GM19240 (cell line): ENCODE data around the gene PLPP7.
"Not testable (repeated sequence)": the region's sequence is repeated elsewhere in the genome, so short reads cannot be mapped to it uniquely, and the experiment has no call there.

Experiments used
- DNase-seq: peaks from one replicate; pipeline ENCODE4 v3.0.0; 2011; ENCODE audit warnings: low spot score; ENCODE audit not compliant: insufficient read length

Gene PLPP7

DNA sequence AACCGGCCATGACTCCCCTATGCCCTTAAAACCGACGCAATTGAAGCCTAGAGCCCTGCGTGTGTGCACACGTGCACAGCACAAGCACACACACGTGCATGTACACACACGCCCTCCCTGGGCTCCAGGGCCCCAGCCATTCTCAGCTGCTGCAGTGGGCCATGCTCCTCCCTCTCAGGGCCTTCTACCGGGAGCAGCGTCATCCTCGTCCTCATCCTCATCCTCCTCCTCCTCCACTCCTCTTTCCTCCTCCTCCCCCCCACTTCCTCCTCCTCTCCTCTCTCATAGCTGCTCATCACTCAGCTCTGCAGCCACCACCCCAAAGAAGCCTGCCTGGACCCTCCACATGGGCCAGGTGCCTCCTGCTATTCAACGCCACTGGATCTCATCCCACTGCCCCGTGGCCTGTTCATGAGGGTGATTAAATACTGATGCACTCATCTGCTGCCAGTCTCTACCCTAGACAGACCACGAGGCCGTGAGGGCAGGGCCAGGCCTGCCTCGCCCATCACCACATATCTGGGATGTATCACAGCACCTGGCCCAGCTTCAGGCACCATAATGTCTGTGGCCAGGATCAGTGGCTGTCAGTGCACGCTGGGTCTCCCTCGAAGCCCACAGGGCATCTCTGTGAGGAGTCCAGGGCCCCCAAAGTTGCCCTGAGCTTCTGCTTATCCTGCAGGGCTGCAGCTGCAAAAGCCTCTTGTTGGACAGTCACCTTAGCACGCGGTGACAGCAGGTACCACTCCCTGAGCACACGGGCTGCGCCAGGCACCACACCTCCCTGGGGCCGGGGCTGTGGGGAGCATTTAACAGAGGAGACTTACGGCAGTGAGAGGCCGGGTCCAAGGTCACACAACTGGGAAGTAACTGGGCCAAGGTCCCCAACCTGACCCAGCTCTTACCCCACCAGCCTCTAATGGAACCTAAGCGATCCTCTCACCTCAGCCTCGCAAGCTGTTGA is 23.0 kb upstream of the PLPP7 start:
- no peak for DNase-seq

DNA sequence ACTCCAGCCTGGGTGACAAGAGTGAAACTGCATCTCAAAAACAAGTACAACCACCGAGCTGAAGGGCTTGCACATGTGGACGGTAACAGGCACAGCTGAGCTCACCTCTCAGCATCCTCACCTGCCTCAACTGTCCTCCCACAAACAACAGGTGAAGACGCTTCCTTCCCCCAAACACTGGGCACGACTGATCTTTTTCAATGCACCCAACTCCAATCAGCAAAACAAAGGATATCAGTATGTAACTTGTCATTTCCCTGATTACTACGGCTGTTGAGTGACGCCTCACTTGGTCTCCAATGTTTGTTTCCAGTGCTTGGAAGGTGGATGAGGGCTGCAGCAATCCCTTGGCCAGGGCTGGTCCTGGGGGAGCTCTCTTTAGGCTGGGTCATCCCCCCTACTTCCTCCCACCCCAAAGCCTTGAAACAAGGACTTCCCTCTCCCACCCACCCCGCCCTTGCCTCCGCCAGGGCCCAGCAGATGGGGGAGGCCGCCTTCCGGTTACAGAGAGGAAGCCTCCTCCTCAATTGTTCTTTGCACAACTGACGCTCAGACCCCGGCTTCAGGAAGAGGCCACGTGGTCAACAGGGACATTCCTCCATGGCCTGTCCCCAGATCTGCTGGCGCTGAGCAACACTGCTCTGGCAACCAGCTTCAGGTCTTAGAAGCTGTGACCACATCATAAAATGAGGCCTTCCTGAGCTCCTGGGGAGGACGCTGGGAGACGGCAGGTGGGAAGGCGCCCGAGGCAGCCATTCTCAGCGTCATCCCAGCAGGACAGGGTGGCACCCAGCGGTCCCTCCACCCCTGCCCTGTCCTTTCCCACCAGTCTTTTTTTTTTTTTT is 19.1 kb upstream of the PLPP7 start:
- DNase-seq, result no peak

DNA sequence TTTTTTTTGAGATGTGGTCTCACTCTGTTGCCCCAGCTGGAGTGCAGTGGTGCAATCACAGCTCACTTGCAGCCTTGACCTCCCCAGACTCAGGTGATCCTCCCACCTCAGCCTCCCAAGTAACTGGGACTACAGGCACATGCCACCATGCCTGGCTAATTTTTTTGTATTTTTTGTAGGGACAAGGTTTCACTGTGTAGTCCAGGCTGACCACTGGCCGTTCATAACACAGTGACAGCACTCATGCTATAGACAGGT is 18.6 kb upstream of the PLPP7 start:
- DNase-seq, result not testable (repeated sequence)

DNA sequence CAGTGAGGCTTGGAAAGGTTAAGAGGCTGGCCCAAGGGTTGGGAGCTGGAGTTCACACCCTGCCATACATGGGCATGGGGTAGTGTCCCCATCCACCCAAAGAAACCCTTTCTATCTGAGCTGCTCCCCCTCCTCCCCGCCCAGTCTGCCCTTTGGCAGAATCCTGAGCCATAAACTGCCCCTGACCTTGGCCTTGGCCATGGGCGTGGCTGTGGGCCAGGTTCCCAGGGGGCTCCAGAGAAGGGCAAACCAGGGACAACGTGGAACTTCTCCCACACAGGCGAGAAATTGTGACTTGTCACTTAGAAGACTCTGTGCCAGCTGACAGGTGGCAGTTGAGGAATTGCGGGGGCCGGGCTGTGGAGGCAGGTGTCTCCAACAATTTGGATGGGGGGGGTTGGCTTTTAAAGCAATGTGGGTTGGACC is 18.0 kb upstream of the PLPP7 start:
- no peak for DNase-seq

DNA sequence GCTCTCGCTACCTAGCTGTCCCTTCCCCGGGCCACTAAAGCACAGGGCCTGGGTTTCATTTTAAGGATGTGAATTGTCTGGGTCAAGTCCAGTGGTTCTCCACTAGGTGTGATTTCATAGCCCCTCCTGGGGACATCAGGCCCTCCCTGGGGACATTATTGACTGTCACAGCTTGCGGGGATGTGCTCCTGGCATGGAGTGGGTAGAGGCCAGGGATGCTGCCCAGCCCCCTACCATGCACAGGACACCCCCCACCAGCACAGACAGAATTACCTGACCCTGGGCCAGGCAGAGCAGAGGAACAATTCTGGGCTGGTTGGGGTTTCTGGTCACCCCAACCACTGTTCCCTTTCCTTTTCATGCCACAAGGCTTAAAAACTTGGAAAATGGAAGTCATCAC is 17.3 kb upstream of the PLPP7 start:
- DNase-seq, result no peak

DNA sequence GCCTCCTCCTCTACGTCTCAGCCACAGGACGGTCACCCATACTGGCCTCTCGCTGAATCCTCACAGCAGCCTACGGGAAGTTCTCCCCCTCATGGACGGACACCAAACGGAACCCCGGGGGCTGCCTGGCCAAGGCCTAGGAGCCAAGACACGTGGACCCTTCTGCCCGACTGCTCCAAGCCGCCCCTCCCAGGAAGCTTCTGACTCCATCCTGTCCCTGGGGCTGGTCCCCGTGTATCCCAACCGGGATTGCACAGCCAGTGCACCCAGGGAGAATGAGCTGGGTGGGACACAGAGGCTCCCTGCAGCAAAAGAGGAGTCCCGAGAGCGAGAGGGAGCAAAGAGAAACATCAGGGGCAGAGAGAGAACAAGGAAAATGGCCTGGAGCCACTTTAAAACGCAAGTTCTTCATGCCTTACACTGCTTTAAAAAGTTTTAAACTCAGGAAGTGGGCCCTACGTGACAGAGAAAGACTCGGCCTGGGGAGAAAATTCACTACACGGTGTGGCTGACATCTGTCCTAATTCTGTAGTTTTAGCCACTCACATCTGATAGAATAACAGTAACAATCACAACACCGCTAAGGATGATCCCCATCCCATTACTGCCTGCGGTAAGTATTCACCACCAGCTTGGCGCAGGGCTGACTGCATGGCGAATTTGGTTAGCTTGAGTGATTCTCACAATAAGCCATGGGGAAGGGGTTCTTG is 16.2 kb upstream of the PLPP7 start:
- DNase-seq, result no peak

DNA sequence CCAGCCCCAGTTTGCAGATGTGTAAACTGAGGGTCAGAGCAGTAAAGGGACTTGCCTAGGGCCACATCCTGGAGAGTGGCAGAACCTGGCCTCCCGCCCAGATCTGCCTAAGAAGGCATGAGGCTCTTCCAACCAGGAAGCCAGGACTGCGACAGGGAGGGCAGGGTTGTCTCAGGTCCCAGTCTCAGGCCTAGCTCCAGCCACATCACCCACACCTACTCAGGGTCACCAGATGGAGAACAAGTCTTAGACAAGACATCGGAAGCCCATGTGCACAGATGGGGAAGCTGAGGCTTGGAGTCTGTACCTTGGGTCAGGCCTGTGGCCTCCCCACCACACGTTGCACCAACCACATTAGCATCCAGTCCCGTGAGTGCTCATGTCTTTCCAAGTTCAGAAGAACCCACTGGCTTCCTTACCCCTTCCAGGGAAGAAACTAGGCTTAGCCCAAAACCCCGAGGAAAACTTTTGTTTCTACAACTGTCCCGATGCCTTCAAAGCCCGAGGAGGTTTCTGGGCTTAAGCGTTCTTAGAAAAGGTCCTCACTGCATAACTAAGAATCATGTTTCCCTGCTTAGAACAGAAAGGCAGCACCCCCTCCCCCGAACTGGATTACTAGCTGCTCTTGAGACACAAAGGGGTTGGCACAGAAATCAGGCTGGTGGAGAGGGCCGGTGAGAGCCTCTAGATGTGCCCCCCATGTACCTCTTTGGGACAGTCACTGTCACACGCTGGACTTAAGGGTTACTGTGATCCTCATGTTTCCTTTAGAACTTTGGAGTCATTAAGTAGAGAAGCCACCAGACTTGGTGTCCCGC is 15.5 kb upstream of the PLPP7 start:
- no peak for DNase-seq

DNA sequence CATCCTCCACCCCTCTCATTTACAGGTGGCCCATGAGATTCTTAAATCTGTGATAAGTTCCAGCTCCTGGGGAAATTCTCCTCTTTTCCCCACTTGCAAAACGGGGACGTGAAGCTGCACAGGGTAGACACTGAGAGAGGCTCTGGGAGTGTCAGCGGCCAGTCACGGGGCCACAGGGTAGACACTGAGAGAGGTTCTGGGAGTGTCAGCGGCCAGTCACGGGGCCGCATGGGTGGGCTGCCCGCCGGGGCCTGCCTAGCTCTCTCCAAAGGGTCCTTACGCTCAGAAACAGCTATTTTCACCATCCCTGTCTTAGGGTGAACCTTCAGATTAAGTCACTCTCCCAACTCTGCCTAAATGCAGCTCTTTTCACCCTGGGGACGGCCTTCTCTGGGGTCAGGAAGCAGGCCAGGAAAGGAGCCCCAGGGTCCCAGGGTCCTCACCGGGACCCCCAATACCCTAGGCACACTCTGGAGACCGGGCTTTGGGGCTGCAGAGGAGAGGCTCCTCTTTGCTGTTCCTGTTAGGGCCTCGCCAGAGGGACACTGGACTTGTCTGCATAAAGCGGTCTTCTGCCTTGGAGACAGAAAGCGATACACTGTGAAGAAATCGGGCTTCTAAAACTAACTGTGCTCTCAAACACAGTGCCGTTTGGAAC is 14.7 kb upstream of the PLPP7 start:
- no peak for DNase-seq

DNA sequence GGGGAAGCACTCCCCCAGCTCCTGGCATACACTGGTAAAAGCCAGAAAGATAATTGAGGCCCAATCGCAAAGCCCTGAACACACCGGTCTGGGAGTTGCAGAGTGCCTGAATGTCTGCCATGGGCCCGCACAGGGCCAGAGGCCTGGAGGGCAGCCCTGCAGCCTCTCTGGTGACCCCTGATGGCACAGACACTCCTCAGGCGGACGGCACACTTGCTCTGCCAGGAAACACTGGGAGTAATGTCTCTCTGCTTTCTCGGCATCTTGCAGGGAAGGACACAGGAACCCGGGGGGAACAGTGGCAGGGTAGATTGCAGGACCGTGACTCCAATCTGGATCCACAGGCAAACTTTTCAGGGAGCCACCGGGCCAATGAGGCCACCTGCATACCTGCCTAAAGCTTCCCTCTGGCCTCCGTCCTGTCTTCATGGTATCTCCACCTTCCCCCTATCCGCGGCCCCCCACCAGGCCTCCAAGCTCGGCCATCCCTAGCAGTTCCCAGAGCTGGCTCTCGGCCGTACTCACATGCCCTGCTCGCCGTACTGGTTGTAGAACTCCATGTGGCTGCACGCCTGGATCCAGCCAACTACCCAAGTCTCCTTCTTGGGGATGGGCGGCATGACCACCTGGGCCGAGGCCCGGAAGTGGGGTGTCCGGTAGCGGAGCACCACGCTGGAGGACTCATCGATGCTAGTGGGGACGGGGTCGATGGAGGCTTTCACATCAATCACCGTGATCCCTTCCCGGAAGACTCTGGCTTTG is 14.0 kb upstream of the PLPP7 start:
- no peak for DNase-seq

DNA sequence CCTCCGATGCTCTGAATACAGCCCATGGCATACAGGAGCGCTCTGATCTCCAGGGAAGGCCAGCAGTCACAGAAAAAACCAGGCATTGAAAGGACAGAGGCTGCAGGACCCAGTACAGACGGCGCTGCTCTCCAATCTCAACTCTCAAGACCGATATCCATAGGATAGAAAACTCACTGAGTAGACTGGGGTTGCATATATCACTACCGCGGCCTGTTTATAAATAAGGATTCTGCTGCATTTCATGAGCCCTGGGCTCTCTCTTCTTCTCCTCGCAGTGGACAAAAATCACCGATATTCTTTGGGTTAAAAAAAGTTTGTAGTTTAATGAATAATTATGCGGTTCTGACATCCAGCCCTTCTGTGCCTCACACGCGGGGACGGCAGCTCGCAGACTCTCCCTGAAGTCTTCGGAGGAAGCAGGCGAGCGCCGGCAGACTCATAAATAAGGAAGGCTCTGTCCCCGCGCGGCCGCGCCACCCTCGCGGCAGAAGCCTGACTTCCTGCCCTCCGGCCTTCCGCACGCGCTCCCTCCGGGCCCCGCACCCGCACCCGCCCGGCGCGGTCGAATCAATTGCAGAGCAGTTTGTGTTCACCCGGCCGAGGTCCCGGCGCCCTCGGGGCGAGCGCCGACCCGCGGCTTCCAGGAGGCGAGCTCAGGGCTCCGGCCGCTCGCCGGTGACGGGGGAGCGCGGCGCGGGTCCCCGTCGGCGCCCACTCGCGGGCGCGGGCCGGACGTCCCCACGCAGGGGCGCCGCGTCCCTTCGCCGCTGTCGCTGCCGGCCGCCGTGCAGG is 13.2 kb upstream of the PLPP7 start, which contains the start of gene FAM78A:
TSS of gene FAM78A (minus strand) at position 417 of the 795 bp plus-strand sequence. CDS start at position 86, 331 bp downstream.
- peak; percentile 41 for DNase-seq

DNA sequence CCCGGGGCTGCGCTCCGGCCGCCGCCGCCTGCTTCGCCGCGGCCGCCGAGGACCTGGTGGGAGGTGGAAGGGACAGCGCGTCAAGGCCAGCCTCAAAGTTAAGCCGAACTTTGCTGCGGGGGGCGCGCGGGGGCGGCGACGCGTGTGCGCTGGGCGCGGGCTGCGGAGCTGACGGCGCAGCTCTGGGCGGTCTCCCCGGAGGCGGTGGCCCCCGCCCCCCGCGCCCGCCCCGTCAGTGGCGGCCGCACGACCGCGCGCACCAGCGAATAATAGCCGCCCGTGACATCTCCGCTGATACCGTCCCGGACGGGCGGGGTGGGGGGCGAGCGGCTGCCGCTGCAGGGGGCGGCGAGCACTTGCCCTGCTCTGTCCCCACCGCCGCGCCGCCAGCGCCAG is 12.6 kb upstream of the PLPP7 start:
- DNase-seq, result no peak

DNA sequence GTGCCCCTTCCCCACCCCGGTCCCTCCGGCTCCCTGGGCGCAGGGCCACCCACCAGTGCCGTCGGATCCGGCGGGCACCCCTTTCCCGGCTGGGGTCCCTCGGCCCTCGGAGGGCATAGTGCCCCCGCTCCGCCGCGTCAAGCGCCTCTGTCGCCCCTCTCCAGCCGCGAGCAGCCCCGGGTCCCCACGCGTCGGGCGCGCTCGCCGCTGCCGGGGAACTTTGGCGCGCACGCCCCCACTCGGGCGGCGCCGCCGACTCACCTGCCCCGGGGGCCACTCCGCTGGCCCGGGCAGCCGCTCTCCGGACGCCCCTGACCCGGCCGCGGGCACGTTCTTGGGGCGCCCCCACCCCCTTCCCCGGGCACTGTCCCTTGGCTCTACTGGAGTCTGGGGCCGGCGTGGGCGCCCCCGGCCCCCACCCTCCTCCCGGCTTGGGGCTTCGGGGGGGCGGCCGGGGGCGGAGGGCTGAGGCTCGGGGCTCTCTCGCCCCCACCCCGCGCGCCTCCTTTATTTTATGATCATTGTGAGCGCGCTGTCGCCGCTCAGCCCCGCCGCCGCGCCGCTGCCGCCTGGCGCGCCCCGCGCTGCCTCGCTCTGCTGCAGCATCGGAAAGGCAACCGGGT is 12.1 kb upstream of the PLPP7 start:
- no peak for DNase-seq

DNA sequence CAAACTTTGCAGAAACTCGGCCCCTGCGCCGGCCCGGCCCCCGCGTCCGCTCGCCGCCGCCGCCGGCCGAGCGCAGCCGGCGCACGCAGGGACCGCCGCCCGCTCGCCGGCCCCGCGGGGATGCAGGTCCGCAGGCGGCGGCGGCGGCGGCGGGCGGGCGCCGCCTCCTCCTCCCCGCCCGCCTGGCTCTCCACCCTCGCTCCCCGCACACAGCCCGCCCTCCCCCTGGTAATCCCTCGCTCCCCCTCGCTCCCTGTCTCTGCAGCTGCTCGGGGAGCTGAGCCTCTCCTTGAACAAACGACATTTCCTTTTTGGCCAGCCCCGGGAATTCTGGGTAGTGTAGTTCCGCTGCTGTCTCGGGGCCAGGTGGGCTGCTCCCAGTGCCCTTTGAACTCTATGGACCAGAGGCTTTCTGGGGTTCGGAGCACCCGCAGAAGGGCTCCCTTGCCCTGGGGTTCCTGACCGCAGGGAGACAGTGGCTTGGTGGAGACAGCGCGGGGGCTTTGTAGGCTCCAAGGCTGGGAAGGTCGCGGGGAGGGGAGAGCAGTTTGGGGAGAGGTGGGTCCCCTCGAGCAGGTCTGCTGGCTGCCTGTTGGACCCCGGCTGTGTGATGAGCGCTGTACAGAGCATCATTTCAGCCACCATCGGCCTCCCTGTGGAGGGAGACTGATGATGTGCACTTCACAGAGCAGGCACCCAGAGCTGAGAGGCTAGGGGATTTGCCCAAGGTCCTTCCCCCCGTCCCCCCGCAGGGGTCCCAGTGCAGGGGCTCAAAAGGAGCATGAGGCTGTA is 11.4 kb upstream of the PLPP7 start:
- peak; percentile 95 for DNase-seq

DNA sequence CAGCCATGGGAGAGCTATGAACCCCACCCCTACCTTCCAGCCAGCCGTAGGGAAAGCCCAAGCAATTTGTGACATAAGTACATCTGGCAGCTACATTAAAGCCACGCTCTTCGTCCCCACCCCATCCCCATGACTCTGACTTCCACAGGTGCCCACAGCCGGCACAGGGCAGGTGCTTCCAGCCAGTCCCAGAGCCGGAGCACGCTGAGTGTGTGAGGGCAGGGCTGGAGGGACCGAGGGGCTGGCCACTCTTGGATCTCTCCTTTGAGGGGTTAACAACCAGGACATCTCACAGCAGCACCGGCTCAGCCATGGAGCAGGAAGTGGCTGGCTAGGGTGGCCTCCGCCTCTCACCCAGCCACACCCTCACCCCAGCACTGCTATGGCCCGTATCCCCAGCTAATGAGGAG is 10.8 kb upstream of the PLPP7 start:
- no peak for DNase-seq

DNA sequence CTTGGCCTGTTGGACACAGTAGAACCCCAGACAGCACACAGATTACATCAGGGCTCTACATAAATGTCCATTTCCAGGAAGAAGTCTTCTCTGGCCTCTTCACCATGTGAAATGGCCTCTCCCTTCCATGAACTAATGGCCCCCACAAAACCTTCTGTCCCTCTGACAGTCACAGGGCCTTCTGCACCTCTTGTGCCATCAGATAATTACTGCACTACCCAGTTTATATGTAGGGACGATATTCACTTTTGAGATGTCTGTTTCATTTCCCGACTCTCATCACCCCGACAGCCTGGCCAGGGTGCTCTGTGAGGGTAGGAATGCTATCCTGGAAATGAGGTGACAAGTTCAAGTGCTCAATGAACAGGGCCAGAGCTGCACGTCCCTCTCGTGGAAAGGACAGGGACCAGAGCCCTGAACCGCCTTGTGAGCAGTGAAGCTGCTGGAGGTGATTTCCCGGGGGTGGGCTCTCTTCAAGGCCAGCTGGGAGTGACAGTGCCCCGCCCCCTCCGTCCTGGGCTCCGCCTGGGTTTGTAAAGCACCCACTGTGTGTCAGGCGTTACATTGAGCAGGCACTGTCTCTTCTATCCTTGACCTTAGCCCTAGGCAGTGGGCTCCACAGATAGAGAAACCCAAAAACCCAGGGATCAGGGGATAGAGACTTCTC is 10.2 kb upstream of the PLPP7 start:
- DNase-seq, result no peak

DNA sequence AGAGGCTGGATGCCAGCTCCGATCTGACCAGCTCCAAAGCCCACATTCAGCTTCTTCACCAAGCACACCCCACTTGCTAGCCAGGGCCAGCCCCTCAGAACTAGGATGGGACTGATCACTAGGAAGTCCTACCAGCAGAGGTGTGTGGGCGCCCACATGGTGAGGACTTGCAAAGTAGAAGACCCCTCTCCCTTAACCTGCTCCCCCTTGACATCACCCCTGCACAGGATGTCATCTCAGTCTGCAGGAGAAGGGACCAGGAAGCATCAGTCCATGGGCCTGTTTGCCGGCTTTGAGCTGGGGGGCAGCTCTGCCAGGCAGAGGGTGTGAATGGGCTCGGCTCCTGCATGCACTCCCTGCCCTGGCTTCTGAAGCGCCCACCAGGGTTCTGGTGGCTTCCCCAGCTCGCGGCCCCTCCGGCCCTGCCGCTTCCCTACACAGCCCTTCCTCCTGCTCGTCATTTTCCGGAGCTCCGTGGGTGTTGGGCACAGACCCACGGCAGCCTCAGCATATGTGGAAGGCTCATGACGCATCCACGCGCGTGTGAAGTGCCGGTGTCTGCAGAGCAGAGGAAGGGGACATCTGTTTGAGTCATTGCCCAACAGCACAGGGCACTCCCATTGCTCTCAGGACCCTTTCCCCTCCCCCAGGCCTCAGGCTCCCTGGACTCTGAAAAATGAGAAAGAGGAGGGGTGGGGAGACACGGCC is 9.5 kb upstream of the PLPP7 start:
- DNase-seq, result no peak
